Activated naive CD4-positive, alpha-beta T cell treated with Interleukin-2 at 50 U/mL for 16 hours (primary cell): Measurements from ENCODE around the gene ZBTB7A.

Source experiments
- DNase-seq: peaks from one replicate; pipeline ENCODE4 v3.0.0-alpha.2; 2020

ZBTB7A gene

DNA sequence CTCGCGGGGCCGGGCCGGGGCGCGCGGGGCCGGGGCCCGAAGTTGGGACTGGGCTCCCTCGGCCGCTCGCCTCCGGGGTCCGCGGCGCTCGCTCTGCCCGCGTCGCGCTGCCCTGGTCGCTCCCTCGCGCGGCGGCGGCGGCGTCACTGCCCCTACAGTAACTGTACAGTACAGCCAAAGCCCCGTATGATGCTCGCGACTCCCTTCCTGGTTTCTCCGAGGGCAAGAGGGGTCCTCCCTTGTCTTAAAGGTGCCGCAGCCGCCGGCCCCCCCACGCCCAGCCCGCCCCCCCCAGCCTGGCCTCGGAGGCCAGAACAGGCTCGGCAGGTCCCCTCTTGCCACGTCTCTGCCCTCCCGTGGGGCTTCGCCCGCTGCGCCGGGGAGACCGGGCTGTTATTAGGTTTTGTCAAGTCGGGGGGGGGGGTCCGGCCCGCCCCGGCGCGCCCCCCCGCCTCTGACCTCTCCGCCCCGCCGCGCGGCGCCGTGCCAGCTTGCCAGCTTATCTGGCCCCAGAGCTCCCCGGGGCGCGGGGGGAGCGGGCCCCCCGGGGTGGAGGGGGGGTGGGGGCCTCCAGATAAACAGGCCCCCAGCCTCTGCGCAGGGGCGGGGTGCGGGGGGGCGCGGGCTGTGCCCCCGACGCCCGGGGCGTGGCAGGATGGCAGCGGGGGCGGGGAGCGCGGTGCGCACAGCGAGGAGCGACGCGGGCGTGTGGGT lies at the start of gene ZBTB7A:
TSS of gene ZBTB7A (minus strand) at position 218 of the 714 bp plus-strand sequence. CDS start 11,667 bp downstream, outside the sequence.
- DNase-seq: peak; percentile 78

GRCh38 chr19:4115818-4116385 lies 49.2 kb upstream of the ZBTB7A start:
- DNase-seq: no peak

DNA sequence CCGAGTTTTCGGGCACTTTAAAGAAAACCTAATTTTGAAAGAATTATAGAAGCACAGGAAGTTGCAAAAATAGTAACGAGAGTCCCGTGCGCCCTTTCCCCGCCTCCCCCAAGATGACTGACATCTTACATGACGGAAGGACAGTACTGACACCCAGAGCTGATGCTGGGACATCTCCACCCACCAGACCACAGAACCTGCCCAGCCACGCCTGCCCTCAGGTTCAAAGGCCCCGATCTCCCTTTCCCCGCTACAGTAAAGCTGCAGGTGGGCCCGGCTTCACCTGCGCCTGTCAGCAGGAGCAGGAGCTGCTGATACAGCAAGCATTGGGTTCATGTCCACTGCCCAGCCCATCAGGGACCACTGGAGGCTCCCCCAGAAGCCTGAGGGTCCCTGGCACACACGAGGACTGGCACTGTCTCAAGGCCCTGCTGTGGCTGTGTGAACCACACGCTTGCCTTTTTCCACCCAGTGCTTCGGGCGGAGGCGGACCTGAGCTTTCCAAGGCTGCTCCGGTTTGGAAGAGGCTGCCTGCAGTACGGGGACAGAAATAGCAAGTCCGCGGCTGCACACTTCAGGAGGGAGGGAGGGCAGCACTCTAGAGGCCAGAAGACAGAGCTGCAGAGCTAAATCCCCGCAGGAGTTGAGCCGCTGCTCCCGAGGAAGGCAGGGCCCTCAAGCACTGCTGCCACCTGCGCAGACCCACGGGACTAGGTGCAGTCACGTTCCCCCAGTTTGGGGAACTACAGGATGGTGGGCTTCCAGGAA lies 48.5 kb upstream of the ZBTB7A start:
- DNase-seq: peak; percentile 53

DNA sequence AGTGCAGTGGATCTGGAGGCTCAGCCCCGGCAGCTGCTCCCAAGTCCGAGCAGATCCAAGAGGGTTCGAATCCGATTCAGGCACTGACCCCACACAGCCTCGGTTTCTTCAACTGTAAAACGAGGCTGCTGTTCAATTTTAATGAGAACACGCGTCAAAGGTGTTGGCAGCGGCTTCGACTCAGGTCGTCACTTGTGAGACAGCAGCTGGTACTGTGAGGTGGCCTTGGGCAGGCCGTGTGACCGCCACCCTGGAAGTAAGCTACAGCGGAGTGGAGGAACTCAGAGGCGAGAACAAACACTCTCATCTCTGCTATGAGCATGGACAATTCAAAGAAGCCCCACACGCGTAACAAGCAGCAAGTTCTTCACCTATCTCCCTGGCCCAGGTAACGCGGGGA lies 47.5 kb upstream of the ZBTB7A start:
- DNase-seq: no peak

DNA sequence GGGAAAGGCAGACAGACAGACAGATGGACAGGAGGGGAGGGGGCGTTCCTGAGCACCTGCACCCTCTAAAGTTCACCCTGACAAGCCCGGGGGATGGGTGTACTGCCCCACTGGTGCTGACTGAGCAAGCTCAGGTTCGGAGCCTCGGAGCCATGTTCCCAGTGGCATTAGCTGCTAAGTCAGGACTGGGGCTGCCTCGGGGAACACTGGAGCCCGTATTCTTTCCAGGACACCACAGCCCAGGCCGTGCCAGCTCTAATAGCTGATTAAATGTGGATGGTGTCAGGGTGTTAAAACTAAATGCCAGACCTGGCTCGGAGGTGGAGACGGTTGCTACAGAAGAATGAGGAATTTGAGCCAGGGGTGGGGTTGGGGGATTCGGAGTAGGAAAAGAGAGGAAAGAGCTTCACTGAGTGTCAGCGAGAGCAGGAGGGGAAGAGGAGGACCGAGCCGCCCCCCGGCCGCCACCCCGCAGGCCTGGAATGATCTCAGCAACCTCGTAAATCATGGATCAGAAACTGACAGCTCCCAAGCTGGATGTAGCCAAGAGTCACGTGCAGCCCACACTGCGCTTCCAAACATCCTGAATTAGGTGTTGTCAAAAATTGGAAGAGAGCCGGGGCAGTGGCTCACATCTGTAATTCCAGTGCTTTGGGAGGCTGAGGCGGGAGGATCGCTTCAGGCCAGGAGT lies 46.8 kb upstream of the ZBTB7A start:
- no peak for DNase-seq

GRCh38 chr19:4112367-4112766 lies 45.7 kb upstream of the ZBTB7A start:
- DNase-seq: no peak

GRCh38 chr19:4109626-4109945 lies 42.9 kb upstream of the ZBTB7A start:
- DNase-seq: no peak

DNA sequence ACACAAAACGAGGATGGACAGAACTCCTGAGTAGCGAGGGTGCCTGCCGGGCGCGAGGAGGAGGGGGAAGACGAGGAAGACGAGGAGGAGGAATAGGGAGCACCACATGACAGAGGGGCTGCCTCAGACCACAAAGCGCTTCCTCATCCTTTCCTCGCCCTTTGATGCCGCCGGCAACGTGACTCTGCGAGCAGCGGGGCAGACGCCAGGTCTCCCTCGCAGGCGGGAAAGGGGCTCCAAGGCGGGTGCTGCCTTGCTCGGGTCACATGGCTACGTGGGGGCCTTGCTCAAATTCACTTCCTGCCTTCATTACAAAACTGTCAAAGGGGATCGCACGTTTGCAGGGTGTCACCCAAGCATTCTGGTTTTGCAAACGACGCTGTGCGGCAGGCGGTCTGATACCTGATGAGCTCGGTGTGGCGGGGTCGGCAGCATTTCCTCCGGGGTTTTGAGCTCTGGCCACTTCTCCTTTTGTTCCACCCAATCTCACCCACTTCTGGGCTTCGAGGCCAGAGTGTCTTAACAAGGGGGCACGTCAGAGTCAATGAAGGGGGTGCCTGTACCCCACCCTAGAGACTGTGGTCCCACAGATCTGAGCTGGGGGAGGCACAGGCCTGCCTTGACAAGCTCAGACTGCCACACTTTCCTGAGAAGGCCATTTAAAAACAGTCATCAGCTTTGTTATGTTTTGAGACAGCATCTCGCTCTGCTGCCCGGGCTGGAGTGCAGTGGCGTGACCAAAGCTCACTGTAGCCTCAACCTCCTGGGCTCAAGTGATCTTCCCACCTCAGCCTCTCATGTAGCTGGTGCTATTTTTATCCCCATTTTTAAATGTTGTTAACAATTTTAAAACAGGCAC lies 42.3 kb upstream of the ZBTB7A start:
- DNase-seq: peak; percentile 50

DNA sequence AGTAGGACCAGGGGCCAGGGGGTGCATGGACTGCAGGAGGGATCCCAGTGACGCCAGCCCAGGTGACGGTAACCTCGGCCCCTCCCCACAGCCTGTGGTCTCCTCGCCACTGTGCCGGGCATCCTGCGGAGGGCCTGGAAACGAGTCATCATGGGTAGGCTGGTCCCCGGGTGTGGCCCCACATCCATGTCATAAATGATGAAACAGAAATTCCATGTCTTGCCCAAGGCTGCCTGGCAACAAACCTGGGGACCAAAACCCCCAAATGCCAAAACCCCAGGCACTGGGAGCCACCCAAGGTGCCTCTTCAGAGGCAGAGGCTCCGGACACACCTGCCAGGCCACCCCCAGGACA lies 36.4 kb upstream of the ZBTB7A start:
- DNase-seq: no peak

DNA sequence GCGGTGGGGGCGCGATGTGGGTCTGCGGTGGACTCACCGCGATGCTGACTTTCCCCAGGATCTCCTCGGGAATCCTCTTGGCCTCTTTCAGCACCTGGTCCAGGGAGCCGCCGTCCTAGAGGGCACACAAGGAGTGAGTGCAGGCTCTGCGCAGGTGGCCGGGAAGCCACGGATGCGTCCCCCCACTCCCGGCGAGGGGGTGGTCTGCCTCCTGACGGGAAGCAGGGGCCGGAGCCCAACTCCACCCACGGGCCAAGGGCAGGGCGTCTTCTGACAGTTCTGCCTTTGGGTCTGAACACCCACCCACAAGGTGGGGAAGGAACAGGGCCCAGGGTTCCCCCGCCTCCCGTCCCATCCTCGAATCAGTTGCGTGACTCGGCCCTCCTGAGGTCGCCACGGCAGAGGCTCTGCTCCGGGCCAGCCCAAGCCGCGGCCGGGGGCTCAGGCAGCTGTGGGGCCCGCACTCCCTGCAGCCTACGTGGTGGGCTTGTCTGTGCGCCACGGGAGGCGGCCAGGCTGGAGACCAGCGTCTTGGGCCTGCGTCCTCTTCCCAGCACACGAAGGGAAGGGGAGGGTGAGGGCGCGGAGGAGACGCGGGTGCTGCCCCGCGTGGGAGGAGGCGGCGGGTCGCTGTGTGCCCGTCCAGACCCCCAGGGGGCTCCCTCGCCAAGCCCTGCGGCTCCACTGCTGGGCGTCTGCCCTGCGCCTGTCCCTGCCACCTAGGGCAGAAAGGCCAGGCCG lies 35.8 kb upstream of the ZBTB7A start:
- no peak for DNase-seq

- no peak for DNase-seq
These were observed 34.7 kb upstream of the ZBTB7A start for GRCh38 chr19:4101496-4101770.

DNA sequence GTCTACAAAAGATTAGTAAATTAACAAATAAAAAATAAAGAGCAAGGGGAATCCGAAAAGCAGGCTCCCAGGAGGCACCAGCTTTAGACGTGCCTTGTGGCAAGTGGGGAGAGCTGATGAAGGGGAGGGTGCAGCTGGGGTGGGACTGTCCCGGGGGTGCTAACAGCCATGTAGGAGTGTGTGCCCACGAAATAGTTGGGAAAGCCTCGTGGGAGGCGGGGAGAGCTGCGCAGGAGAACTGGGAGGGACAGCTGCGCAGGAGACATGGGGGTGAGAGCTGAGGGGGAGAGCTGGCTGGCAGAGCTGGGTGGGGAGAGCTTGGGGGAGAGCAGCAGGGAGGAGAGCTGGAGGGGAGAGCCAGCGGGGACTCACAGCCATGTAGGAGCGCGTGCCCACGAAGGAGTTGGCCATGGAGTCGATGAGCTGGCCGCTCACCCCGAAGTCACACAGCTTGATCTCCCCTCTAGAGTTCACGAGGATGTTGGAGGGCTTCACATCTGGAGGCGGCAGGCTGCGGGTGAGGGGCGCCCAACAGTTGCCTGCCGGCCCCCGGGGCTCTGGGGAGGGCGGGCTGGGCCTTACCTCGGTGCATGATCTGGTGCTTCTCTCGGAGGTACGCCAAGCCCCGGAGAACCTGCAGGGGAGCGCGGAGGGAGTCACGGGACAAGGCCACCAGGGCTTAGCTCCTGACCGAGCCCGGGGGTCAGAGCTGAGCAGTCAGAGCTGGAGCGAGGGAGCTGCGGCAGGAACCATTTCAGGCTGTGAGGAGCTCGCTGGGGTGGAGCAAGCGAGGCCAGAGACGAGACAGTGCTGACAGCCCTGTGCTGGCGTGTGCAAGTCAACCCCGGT lies 34.2 kb upstream of the ZBTB7A start:
- no peak for DNase-seq

DNA sequence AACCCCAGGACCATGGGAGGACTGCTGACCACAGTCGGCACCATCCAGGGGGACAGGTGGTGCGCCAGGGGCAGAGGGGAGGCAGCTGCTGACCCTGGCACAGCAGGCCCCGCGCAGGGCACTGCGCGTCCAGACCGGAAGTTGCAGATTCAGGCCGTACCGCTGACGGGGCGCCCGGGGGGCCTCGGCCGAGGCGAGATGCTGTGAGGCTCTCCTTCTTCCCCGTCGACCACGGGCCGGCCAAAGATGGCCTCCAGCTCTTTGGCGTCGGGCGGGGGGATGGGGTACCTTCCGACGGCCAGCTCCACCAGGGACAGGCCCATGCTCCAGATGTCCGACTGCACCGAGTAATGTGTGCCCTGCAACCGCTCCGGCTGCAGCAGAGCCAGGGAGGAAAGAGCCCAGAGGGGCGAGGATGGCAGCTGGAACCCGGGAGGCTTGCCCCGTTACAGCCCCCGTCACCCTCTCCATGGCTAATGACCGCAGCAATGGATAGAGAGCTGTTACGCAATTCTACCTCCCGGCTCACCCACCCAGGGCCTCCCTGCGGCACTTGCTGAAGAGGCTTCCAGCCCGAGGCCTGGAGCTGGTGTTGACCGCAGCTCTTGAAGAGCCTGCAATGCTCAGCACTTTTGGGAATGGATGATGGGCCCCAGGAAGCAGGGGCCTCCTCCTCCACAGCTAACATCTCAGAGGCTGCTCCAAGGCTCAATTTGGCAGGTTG lies 32.5 kb upstream of the ZBTB7A start:
- no peak for DNase-seq

DNA sequence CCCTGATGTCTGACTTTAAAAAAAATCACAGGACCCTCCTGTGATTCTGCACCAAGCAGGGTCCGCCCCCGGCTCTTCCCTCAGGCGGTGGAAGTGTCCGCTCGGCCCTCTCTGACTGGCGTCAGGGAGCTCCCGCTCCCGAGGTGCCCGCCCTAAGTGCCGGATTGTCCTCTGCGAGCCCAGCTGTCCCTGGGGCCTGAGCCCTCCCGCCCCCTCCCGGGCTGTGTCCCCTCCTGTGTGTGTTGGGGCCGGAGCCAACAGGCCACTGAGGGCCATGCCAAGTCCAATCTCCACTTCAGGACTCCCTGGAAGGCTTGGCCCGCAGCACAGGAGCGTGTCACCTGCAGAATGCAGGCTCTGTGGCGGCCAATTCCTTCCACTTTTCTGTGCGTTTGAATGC lies 31.8 kb upstream of the ZBTB7A start:
- DNase-seq: no peak

DNA sequence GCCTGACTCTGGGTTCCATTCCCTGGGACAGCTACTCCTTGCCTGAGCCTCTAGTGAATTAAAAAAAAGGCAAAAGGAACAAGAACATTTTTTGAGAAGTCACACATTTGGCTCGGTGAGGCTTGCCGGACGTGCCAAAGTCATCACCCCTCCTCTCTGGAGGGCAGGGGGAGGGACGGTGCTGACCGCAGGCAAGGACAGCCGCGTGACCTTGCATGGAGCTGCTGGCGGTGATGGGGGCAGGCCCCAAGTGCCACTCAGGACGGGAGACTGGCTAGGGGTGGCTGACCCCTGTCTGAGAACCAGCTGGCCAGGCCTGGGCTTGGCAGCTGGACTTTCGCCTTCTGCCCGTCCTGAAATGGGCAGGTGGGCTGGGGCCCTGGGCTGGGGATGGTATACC lies 30.8 kb upstream of the ZBTB7A start:
- DNase-seq: no peak

GRCh38 chr19:4096049-4096892 lies 29.6 kb upstream of the ZBTB7A start:
- DNase-seq: no peak

- no peak for DNase-seq
These were observed 28.8 kb upstream of the ZBTB7A start for GRCh38 chr19:4095488-4095844.

- DNase-seq: no peak
These were observed 28.2 kb upstream of the ZBTB7A start for GRCh38 chr19:4094761-4095487.

GRCh38 chr19:4094291-4094690 lies 27.6 kb upstream of the ZBTB7A start:
- DNase-seq: no peak
